Bone marrow (tissue), 2 donors: ENCODE results near the gene LMAN2.
"Not testable (repeated sequence)": the region's sequence is repeated elsewhere in the genome, so short reads cannot be mapped to it uniquely, and the experiment has no call there.

ENCODE experiments used
- DNase-seq, 2 donors: peaks; one replicate each; lab custom pipeline; 2025; lab: John Stamatoyannopoulos, UW

Gene LMAN2

DNA sequence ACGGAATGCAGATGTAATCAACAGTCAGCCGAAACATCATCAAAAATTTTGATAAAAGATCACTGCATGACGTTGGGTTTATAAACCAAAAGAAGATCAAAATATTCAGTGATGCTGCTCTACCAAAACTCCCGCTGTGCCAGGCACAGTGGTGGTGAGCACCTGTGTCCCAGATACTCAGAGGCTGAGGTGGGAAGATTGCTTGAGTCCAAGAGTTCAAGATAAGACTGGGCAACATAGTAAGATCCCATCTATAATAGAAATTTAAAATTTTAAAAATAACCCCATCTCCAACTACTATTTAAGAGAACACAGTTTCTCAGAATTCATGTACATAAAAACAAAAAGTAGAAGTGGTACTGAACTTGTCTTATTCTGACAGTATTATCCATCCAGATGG, 3.8 kb downstream of the LMAN2 start:
- no peak for DNase-seq

DNA sequence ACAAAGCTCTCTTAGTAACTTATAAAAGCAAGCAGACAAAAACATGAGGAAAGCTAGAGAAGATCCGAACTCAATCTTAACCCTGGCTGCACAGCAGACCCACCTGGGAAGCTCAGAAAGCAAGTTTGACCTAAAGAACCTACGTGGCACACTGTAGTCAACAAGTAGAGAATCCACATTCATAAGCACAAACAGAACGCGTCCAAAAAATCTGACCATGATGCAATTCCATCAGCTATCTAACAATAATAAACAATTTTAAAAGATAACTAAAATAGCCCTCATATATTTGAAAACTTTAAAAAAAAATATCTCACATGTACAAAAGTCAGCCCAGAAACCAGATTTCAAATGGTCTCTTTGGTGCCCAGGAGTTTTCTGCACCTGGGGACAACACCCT, 4.6 kb downstream of the LMAN2 start:
- no peak for DNase-seq

DNA sequence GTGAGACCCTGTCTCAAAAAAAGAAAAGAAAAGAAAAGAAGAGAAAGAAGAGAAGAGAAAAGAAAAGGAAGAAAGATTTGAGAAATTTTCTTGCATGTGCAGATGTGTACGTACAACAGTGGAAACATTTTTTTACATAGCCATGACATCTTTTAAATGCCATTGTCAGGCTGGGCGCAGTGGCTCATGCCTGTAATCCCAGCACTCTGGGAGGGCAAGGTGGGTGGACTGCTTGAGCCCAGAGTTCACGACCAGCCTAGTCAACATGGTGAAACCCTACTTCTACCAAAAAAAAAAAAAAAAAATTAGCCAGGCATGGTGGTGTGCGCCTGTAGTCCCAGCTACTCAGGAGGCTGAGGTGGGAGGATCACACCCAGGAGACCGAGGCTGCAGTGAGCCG, 6.6 kb downstream of the LMAN2 start:
- no peak for DNase-seq

DNA sequence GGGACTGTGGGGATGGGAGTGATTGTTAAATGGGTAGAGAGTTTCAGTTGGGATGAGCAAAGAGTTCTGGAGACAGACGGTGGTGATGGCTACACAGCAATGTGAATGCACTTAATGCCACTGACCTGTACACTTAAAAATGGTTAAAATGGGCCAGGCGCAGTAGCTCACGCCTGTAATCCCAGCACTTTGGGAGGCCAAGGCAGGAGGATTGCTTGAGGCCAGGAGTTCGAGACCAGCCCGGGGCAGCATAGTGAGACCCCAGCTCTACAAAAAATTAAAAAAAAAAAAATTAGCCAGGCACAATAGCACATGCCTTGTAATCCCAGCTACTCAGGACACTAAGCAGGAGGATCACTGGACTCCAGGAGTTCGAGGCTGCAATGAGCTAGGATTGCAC, 7.7 kb downstream of the LMAN2 start:
- no peak for DNase-seq

DNA sequence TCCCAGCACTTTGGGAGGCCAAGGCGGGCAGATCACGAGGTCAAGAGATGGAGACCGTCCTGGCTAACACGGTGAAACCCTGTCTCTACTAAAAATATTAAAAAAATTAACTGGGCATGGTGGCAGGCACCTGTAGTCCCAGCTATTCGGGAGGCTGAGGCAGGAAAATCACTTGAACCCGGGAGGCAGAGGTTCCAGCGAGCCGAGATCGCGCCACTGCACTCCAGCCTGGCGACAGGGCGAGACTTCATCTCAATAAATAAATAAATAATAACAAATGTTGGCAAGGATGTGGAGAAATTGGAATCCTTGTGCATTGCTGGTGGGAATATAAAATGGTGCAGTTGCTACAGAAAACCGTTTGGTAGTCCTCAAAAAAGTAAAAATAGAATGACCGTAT, 8.5 kb downstream of the LMAN2 start:
- DNase-seq = not testable (repeated sequence)

DNA sequence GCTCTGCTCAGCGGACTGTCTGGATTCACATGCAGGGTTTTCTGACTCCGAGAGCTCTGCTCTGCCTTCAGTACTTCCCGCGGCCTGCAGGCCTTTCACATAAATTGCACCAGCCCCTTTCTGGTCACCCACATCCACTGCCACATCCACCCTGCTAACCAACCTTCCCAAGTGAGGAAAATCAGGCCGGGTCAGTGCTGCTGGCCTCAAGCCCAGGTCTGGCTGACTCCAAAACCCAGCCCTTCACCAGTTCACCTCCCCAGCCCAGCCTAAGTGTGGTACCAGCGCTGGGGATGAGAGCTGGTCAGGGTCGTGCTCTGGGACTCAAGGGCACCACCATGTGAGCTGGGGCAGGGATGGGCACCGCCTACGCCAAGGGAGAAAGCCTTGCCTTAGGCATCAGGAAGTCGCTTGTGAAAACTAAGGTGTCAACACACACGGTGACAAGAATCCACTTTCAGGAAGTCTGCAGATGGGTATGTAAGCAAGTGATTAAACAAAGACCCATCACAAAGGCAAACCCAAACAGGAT, 12.3 kb downstream of the LMAN2 start:
- DNase-seq = no peak

DNA sequence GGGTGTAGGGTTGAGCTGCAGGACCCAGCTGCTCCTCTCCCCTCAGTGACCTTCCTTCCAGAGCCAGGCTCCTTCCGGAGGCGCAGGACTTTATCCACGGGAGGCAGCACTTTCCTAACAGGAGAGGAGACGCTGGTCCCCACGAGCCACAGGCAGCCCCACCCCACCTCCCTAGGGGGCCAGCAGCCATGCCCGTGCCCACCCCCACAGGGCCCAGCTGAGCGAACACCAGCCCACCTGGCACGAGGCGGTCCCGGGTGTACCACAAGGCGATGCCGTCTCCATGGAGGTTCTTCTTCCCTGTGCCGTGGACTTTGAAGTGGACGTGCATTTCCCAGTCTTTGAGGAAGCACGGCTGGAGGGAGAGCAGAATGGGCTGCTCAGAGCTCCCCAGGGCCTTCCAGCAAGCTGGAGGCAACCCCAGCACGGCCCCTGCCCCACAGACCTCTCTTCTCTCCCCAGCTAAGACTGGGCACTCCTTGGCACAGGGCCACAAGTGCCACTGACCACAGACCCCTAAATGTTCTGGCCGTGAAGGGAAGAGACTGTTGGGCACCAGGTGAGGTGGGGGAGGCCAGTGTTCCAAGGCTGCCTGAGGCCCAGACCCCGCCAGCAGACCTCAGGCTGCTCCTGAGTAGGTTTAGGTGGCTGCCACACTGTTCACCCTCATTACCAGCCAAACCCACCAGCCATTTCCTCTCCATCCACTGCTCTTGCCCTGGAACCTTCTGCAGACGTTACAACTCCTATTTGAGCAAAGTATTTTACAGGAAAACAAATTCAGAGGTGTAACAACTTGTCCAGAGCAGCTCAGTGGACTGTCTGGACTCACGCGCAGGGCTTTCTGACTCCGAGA, 13.0 kb downstream of the LMAN2 start:
- DNase-seq = no peak

DNA sequence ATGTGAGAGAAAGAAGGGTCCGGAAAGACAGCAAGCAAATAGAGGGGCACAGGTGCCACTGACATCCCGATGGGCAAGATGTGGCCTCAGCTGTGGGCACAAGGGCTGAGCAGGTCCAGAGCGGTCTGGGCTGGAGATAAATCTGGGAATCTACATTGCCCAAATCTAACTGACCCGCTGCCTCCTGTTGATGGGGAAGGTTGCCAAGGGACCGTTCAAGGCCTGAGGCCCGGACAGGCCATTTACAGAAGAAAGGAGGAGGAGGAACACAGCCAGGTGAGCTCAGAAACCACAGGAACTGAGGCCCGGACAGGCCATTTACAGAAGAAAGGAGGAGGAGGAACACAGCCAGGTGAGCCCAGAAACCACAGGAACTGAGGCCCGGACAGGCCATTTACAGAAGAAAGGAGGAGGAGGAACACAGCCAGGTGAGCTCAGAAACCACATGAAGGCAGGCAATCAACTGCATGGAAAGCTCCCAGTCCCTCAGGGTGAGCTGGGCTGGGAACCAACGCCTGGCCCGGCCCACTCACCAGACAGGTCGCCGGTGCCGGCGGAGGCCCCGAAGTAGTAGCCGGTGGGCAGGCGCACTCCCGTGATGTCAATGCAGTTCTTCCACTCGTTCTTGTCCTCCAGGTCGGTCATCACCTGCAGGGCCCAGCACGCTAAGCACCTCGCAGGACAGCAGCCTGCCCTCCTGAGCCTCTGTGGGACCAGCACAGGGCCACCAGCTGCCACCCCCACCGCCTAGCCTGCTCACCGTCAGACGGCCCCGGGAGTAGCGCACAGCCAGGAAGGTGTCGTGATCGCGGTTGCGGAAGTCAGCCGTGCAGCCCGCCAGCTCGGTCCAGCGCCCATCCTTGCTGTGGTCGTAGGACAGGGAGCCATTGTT, 14.6 kb downstream of the LMAN2 start:
- no peak for DNase-seq

DNA sequence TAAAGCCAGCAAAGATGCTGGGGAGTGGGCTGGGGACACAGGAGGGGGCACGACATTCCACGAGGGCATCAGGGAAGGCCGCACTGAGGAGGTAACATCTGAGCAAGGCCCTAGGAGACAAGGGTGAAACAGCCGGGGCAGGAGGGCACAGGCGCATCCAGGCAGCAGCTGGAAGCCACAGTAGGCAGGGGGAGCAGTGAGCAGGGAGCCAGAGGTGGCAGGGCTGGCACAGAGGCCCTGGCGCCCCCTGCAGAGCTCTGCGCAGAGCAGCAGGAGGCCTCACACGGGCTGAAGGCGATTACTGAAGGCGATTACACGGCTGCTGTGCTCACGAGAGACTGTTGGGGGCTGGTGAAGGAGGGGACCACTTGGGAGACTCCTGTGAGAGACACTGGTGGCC, 15.4 kb downstream of the LMAN2 start:
- DNase-seq = peak in 1 of 2 donors; percentile 85

DNA sequence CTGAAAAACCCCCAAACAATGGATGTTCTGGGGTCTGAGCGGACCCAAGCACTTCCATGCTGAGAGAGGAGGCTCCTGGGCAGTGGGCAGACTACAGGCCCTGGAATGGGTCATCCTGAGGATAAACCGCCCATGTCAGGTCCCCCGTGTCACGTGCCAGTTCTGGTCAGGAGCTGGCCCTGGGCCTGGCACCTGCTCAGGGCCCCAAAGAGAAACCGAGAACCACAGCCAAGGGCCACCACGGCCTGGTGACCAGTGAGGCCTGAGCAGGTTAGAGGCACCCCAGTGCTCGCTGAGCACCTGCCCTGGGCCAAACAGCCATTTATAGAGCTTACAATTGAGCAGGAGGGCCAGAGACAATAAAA, 15.8 kb downstream of the LMAN2 start:
- DNase-seq = no peak

DNA sequence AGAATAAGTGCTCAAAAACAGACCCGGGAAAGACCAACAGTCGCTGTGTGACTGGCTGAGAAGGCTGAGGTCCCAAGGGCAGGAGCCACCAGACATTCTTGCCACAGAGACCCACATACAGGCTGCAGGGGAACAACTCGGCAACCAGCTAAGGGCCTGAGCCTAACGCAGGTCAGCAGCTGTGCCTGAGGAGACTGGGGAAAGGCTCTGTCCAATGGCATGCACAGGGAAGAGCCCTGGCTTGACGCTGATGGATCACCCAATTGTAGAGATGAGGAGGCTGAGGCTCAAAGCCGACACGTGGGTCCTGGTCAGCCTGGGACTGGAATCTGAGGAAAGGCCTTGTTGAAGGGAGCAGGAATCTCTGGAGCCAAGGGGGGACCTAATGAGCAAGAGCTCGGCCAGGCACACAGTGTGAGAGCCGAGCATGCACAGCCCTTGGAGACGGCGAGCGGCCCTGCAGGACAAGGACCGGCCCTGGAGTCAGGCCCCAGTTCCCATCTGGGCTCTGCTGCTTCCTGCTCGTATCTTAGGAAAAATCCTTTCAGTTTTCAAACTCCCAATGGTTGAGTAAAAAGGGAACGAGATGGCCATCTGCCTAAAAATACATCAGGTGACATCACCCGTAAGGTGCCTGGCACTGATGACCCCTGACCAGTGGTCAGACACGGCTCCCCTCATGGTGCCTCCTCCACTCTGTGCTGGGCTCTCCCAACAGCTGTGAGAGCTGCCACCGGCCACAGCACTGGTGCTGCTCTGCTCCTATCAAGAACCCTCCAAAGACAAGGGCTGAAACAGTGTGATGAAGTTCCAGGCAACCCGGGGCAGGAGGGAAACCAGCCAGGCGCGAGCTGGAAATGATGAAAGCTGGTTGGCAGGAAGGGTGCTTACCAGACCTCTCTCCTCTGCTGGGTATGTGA, 16.4 kb downstream of the LMAN2 start:
- no peak for DNase-seq

DNA sequence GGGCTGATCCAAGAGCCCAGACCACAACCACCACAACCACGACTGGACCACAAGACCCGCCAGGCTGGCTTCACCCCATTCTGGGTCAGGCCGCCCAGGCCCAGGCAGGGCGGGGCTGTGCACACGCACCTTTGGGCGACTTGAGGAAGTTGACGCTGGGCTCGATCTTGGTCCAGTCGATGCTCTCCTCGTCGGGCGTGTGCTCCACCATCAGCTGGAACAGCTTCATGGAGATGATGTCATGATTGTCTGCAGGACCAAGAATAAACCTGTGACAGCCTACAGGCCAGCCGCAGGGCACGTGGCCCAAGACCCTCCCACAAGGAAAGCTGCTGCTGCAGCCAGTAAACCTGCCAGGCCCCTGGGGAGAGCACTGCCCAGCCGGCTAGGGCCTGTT, 17.3 kb downstream of the LMAN2 start:
- no peak for DNase-seq

DNA sequence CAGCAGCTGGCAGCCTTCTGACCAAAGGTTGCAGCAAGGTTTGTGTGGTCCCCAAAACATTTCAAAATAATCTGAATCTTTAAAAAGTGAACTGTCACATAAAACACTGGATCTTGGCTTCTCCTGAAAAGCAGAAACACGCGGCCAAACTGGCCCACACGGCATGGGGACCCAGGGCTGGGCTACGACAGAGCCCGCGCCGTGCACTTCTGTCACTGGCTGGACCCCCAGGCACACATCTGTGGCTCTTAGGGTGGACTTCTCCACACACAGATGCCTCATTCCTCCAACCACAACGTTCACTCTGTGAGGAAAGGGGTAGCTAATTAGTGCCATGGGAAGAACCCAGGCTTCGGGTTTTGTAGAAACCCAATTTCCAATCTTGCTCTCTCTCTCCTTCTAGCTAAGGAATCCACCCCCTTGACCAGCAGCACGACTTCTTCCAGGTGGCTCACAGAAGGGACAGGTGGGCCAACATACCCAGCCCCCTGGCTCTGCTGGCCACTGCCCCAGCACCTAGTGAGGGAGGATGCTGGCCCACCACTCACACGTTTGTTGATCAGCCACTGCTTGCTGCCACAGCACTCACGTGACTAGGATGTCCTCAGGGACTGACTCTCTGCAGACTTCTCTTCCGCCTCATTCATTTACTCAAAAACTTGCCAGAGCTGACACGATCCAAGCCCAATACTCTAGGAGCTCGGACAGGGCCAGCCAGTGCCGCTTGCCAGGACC, 17.9 kb downstream of the LMAN2 start:
- DNase-seq = no peak

DNA sequence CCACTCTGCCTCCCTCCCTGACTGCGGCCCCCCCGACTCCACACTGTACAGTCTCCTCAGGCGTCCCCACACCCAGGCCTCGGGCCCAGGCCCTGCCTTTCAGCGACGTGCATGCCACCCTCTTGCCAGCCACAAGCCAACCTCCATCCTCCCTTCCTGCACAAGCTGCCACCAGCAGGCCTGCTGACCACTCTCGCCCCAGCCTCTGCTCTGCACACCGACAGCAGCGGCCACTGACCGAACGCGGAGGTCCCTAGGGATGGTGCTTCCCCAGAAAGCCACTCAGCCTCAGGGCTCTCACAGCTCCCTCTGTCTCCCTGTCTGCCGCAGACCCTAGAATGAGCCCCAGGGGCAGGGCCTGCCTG, 18.6 kb downstream of the LMAN2 start:
- no peak for DNase-seq

DNA sequence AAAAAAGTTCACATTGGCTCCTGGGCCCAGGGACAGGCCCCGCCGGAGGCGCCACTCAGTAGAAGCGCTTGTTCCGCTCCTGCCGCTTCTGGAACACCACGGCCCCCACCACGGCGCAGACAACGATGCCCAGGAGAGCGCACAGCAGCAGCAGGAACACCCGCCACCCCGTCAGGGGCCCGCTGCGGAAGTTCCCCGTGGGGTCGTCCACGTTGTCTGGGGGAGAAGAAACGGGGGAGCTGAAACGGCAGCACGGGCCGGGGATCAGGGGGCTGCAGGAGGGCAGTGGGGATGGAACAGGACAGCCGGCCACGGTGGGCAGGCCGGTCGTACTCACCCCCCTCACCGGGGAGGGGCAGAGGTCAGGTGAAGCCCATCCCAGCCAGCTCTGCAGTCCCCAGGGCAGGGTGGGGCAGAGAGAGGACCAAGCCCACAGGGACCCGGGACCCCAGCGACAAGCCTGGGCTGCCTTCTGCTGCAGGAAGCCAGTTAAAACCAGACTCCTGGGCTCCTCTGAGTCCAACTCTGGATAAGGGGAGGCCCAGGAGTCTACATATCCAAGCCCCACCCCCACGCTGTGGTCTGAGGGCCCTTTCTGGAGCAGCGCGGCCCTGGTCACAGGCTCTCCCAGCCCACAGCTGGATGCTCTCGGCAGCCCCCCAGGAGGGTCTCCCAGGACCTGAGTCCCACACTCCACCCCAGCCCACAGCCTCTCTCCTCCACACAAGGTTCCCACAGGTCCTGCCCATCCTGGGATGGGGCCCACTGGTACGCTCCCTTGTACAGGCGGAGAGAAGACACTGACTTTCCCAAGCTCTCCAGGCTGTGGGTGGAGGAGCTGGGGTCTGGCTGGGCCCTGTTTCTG, 19.2 kb downstream of the LMAN2 start:
- DNase-seq = no peak

DNA sequence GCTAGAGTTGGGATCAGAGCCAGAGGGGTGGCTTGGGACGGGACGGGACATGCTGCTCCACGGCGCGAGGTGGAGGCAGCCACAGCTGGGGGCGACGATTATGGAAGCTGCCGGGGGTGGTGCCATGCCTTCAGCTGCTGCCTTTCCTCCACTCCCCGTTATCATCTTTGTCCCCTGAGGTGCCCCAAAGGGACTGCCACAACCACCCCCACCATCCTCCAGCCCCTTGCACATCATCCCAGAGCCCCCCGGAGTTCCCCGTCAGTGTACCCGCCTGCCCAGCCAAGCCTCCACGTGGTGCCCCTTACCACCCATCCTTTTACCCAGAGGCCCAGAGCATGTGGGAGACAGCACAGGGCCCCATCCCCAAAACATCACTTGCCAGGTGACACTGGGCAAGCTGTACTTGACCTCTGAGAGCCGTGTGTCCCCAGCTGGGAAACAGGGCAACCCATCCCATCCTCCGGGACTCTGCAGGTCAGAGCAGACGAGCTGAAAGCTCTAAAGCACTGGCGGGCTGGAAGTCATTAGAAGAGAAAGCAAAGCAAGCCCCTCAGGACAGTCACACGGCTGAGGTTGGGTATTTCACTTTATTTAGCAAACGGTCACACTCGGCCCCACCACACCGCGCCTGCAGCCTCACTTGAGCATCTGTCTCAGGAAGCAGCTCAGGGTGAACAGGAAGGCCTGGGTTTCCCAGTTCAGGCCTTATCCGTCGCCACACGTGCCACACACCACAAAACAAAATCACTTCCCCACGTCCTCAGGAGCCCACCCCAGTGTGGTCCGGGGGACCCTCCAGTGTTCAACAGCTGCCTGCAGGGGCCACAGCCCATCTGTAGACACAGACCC, 20.3 kb downstream of the LMAN2 start:
- peak in 1 of 2 donors; percentile 79 for DNase-seq

DNA sequence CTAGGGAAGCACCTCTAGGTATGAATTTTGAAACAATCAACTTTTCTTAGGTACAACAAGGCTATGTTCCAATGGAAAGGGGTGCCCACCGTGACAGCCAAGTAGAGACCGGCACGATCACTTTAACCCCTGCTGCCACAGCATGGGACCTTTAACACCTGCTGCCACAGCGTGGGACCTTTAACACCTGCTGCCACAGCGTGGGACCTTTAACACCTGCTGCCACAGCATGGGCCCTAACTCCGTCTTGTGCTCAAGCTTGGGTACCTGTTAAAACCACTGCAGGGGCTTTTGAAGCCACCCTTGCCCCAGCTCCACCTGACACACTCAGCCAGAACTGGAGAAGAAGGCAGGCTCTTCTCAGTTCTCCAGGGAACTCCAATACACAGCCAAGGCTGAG, 21.6 kb downstream of the LMAN2 start:
- DNase-seq = no peak

DNA sequence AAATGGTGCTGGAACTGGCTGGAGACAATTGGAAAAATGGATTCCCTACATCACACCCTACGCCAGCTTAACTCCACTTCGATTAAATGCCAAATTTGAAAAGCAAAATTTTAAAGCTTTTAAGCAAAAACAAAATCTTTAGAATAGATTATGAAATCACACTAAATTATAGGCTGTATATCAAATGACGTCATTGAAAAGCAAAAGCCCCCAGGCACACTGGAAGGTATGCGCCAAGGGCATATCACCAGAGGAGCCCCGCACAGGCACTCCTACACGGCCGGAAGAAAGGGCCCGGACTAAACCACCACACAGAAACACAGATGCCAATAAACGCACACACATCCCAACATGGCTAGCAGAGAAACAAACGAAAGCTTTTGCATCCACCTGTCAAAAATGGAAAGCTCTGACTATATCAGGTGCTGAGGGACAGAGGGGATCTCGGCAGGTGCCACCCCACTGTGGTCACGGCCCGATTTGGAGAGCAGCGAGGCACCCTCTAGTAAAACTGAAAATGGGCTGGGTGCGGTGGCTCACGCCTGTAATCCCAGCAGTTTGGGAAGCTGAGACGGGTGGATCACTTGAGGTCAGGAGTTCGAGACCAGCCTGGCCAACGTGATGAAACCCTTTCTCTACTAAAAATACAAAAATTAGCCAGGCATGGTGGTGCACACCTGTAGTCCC, 22.8 kb downstream of the LMAN2 start:
- DNase-seq = no peak
